Measurements from ENCODE around the gene C1orf159. TPM values are rescaled to one million over a fixed set of nuclear protein-coding genes. Genes with fewer than 3 reads are reported as not detected.
A peak's percentile ranks its signal among the peaks of the same experiment; 100 is the strongest.

Gene C1orf159
- total and polyA plus RNA-seq, 9 of the 15 experiments (the other 6 are each of a cell fraction or from before 2014, with no cell fraction given): 0.28 to 54.9 (median 10.6) TPM

DNA sequence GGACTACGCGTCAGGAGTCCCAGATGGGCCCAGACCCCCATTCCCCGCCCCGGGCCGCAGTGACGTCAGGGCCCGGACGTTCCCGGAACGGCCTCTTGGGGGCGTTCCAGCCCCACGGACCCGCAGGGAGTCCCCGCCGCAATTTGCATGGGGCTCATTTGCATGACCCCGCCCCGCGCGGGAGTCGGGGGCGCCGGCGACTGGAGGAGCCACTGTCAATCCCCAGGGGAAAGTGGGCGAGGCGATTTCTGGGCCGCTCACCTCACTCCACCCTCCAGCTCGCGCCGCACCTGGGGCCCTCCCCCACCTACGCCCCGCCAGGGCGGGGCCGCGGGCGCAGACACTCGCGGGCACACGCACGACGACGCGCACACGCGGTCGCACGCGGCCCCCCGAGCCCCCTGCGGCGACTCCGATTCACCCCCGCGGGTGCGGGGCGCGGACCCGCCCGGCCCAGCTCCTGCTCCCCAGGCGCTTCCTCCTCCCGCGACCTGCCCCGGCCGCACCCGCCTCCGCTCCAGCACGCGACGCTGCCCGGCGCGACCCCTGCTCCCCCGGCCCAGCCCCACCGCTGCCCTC, 82.8 kb downstream of the C1orf159 start (continued):
- TF ChIP-seq SP2 (IDR thresholded peaks at IDR 0.05; ENCODE audit: extremely low read depth, low read depth, low read length, poor library complexity, severe bottlenecking) (peak; percentile 61), YBX1 (IDR thresholded peaks at IDR 0.05) (no peak), ZNF707 (CRISPR knock-in tag; conservative IDR thresholded peaks at IDR 0.05) (no peak), ZNF695 (CRISPR knock-in tag; IDR thresholded peaks at IDR 0.05) (no peak), ZSCAN29 (IDR thresholded peaks at IDR 0.05) (no peak), ARID2 (IDR thresholded peaks at IDR 0.05) (no peak), TEAD2 (tag; IDR thresholded peaks at IDR 0.05) (no peak), TOE1 (IDR thresholded peaks at IDR 0.05; ENCODE audit: borderline replicate concordance) (no peak), TOE1 (CRISPR knock-in tag; IDR thresholded peaks at IDR 0.05; ENCODE audit: borderline replicate concordance, low read depth) (no peak), SNRNP70 (optimal IDR thresholded peaks at IDR 0.05; ENCODE audit: low read depth, low read length) (no peak), HNRNPLL (IDR thresholded peaks at IDR 0.05; ENCODE audit: low read depth, low read length, poor library complexity, severe bottlenecking) (no peak), HCFC1 (IDR thresholded peaks at IDR 0.05; ENCODE audit: low read depth, low read length) (no peak), CBFB (CRISPR knock-in tag; IDR thresholded peaks at IDR 0.05) (no peak), ZNF507 (tag; conservative IDR thresholded peaks at IDR 0.05) (no peak), HNRNPL (IDR thresholded peaks at IDR 0.05; ENCODE audit: low read depth, low read length) (no peak; the same call in 1 of the 2 replicates), PRPF4 (IDR thresholded peaks at IDR 0.05; ENCODE audit: insufficient read depth, low read depth, low read length, poor library complexity, severe bottlenecking) (no peak), ZNF175 (CRISPR knock-in tag; IDR thresholded peaks at IDR 0.05; ENCODE audit: low read depth) (no peak)
- TF ChIP-seq, protein P1, sequence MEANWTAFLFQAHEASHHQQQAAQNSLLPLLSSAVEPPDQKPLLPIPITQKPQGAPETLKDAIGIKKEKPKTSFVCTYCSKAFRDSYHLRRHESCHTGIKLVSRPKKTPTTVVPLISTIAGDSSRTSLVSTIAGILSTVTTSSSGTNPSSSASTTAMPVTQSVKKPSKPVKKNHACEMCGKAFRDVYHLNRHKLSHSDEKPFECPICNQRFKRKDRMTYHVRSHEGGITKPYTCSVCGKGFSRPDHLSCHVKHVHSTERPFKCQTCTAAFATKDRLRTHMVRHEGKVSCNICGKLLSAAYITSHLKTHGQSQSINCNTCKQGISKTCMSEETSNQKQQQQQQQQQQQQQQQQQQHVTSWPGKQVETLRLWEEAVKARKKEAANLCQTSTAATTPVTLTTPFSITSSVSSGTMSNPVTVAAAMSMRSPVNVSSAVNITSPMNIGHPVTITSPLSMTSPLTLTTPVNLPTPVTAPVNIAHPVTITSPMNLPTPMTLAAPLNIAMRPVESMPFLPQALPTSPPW (CRISPR knock-in tag; IDR thresholded peaks at IDR 0.05): peak; percentile 79
- TF ChIP-seq, protein P2, sequence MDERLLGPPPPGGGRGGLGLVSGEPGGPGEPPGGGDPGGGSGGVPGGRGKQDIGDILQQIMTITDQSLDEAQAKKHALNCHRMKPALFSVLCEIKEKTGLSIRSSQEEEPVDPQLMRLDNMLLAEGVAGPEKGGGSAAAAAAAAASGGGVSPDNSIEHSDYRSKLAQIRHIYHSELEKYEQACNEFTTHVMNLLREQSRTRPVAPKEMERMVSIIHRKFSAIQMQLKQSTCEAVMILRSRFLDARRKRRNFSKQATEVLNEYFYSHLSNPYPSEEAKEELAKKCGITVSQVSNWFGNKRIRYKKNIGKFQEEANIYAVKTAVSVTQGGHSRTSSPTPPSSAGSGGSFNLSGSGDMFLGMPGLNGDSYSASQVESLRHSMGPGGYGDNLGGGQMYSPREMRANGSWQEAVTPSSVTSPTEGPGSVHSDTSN (CRISPR knock-in tag; IDR thresholded peaks at IDR 0.05; ENCODE audit: low read depth): peak; percentile 61
- TF ChIP-seq, protein P2 (tag; conservative IDR thresholded peaks at IDR 0.05; ENCODE audit: low read depth): peak; percentile 53; the same call in 1 of the 2 replicates
- TF ChIP-seq, protein P3, sequence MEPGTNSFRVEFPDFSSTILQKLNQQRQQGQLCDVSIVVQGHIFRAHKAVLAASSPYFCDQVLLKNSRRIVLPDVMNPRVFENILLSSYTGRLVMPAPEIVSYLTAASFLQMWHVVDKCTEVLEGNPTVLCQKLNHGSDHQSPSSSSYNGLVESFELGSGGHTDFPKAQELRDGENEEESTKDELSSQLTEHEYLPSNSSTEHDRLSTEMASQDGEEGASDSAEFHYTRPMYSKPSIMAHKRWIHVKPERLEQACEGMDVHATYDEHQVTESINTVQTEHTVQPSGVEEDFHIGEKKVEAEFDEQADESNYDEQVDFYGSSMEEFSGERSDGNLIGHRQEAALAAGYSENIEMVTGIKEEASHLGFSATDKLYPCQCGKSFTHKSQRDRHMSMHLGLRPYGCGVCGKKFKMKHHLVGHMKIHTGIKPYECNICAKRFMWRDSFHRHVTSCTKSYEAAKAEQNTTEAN (CRISPR knock-in tag; IDR thresholded peaks at IDR 0.05): no peak
